Naive B cell (primary cell): ENCODE measurements around the gene KDM5B. TPM values are rescaled to one million over a fixed set of nuclear protein-coding genes. Genes with fewer than 3 reads are reported as not detected.
"Not testable (repeated sequence)": the region's sequence is repeated elsewhere in the genome, so short reads cannot be mapped to it uniquely, and the experiment has no call there.

Experiments used
- ATAC-seq, 2 donors: fragments of 150-1000 bp; cut with Tn5 transposase; 2 replicates each; pipeline ENCODE4 v1.10.0; 2021; ENCODE audit warnings: low read depth in 2 of 2, mild to moderate bottlenecking in 2 of 2, moderate library complexity in 2 of 2
- DNase-seq: peaks from one replicate; pipeline ENCODE4 v3.0.0; 2022
- H3K27ac Mint-ChIP-seq, 6 donors: one replicate each; pipeline ENCODE4 v1.8.0; 2020 to 2022; ENCODE audit warnings: mild to moderate bottlenecking in 6 of 6, mixed read lengths in 6 of 6, moderate library complexity in 5 of 6, inconsistent platforms in 2 of 6
- H3K27me3 Mint-ChIP-seq, 3 donors: one replicate each; pipeline ENCODE4 v1.8.0; 2021 to 2022; ENCODE audit warnings: mixed read lengths in 3 of 3, mild to moderate bottlenecking in 1 of 3
- H3K36me3 Mint-ChIP-seq, 2 donors: one replicate each; pipeline ENCODE4 v1.8.0; 2020 to 2022; ENCODE audit warnings: mixed read lengths in 2 of 2, inconsistent platforms in 1 of 2, mild to moderate bottlenecking in 1 of 2
- H3K4me1 Mint-ChIP-seq, 3 donors: one replicate each; pipeline ENCODE4 v1.8.0; 2020 to 2022; ENCODE audit warnings: mixed read lengths in 3 of 3, inconsistent platforms in 1 of 3, mild to moderate bottlenecking in 1 of 3, moderate library complexity in 1 of 3
- H3K4me3 Mint-ChIP-seq, 8 donors: one replicate each; pipeline ENCODE4 v1.8.0; 2020 to 2022; ENCODE audit warnings: mild to moderate bottlenecking in 8 of 8, mixed read lengths in 8 of 8, moderate library complexity in 8 of 8, inconsistent platforms in 2 of 8
- H3K9me3 Mint-ChIP-seq, 7 donors: one replicate each; pipeline ENCODE4 v1.8.0; 2020 to 2022; ENCODE audit warnings: mixed read lengths in 7 of 7, mild to moderate bottlenecking in 5 of 7, inconsistent platforms in 2 of 7, moderate library complexity in 1 of 7
- polyA plus RNA-seq, 6 donors: library from polyadenylated mRNA; unstranded; fragments of 300-500 nt; fragmentation: Illumina TruSeq; gene quantifications; one replicate each; pipeline ENCODE4 v1.2.3, GENCODE V29; 2021; ENCODE audit warnings: low read depth in 6 of 6

The KDM5B gene
- polyA plus RNA-seq, 6 donors from 2014 or later, result 4.1 to 24.4 (median 17.1) TPM

DNA sequence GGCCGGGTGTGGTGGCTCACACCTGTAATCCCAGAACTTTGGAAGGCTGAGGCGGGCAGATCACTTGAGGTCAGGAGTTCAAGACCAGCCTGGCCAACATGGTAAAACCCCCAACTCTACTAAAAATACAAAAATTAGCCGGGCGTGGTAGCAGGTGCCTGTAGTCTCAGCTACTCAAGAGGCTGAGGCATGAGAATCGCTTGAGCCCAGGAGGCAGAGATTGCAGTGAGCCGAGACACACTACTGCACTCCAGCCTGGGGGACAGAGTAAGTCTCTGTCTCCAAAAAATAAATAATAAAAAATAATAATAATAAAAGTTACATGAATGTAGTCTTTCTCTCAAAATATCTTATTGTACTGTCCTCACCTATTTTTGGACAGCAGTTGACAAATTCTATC, 13.3 kb downstream of the KDM5B start:
- H3K4me3 Mint-ChIP-seq, result peak overlapping the region in 5 of 8 donors; percentile 23 to 80 (median 60)
- H3K4me1 Mint-ChIP-seq, result peaks cover 29 to 59% (median 51%) of the 10 kb centered on the region in 3 donors
- H3K27me3 Mint-ChIP-seq, result not testable (repeated sequence)

GRCh38 chr1:202794051-202794740, 14.0 kb downstream of the KDM5B start:
- Mint-ChIP-seq H3K4me1 (peaks cover 33 to 60% (median 52%) of the 10 kb centered on the region in 3 donors), H3K4me3 (no peak overlapping the region), H3K27me3 (no peaks in the 10 kb centered on the region), H3K36me3 (no peaks in the 10 kb centered on the region), H3K27ac (peak overlapping the region in 3 of 6 donors; percentile 13 to 55 (median 47)), H3K9me3 (no peaks in the 10 kb centered on the region)
- DNase-seq, result no peak
- ATAC-seq, result no peak

More for the DNA sequence above, 13.3 kb downstream of the KDM5B start:
- H3K9me3 Mint-ChIP-seq, H3K36me3 Mint-ChIP-seq, DNase-seq: not testable (repeated sequence)
- peak overlapping the region in 4 of 6 donors; percentile 34 to 94 (median 77) for H3K27ac Mint-ChIP-seq
- peak; percentile 23 to 46 for ATAC-seq

DNA sequence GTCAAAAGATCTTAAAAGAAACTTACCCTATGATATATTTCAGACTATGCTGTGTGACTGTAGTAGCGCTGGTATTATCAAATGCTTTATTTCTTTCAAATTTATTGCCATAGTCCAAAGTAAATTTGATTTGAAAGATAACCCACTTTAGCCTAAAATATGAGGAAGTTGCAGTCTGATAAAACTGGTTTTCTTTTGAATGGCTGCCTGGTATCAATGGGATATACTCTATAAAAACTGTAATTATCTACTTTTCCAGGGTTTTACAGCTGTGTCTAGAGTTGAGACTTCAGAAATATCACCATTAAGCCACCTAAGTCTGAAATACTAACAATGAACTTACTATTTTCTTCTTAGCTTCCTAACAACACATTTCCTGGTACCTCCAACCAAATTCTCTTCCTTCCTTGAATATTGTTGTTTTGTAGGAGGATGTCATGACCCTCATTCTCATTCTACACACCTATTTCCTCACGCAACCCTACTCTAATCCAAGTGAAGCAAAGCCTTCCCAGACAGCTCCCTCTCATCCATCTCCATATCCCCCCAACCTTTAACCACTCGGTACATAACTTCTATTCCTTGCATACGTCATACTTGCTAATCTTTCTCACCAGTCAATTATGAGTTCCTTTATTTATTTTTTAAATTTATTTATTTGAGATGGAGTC, 17.0 kb downstream of the KDM5B start:
- Mint-ChIP-seq H3K4me1 (peaks cover 25 to 47% (median 45%) of the 10 kb centered on the region in 3 donors), H3K27ac (peak overlapping the region in 2 of 6 donors; percentile 3 to 27), H3K9me3 (no peaks in the 10 kb centered on the region), H3K4me3 (no peak overlapping the region), H3K36me3 (no peaks in the 10 kb centered on the region), H3K27me3 (no peaks in the 10 kb centered on the region)
- ATAC-seq, result no peak
- no peak for DNase-seq

DNA sequence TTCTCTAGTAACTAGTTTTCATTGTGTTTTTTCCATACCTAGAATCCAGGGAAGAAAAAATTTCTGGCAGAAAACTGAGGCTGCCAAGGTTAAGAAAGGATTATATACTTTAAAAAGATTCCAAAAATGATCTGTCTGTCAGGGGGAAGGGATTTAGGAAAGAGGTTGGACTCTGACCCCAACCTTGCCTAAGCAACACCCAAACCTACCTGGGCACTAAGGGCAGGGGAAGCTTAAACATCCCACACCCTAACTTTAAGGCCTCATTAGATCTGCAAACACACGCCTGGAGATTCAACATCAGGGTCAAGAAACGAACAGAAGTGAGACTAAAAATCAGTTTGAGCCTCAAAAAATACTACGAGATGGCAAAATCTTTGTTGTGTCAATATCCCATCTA, 19.4 kb downstream of the KDM5B start:
- H3K4me1 Mint-ChIP-seq, result peaks cover 22 to 30% (median 27%) of the 10 kb centered on the region in 3 donors
- H3K27ac Mint-ChIP-seq, result peak overlapping the region in 1 of 6 donors; percentile 83
- ATAC-seq, result no peak
- no peak for DNase-seq
- H3K9me3 Mint-ChIP-seq, result no peaks in the 10 kb centered on the region
- H3K27me3 Mint-ChIP-seq, result no peaks in the 10 kb centered on the region
- H3K36me3 Mint-ChIP-seq, result no peaks in the 10 kb centered on the region
- H3K4me3 Mint-ChIP-seq, result no peak overlapping the region

GRCh38 chr1:202786804-202787203, 21.4 kb downstream of the KDM5B start:
- peaks cover 19 to 45% (median 29%) of the 10 kb centered on the region in 3 donors for H3K4me1 Mint-ChIP-seq
- ATAC-seq (no peak), DNase-seq (no peak)
- H3K36me3 Mint-ChIP-seq, result no peaks in the 10 kb centered on the region
- no peaks in the 10 kb centered on the region for H3K9me3 Mint-ChIP-seq
- no peak overlapping the region for H3K4me3 Mint-ChIP-seq
- no peak overlapping the region for H3K27ac Mint-ChIP-seq
- no peaks in the 10 kb centered on the region for H3K27me3 Mint-ChIP-seq

- no peaks in the 10 kb centered on the region for H3K9me3 Mint-ChIP-seq
- ATAC-seq (no peak), DNase-seq (no peak)
- H3K4me3 Mint-ChIP-seq, result no peak overlapping the region
- H3K27me3 Mint-ChIP-seq, result no peaks in the 10 kb centered on the region
- peaks cover 8 to 35% (median 12%) of the 10 kb centered on the region in 3 donors for H3K4me1 Mint-ChIP-seq
- H3K27ac Mint-ChIP-seq, result peak overlapping the region in 1 of 6 donors; percentile 8
- no peaks in the 10 kb centered on the region for H3K36me3 Mint-ChIP-seq
Measured at GRCh38 chr1:202781180-202781579, 27.0 kb downstream of the KDM5B start.

DNA sequence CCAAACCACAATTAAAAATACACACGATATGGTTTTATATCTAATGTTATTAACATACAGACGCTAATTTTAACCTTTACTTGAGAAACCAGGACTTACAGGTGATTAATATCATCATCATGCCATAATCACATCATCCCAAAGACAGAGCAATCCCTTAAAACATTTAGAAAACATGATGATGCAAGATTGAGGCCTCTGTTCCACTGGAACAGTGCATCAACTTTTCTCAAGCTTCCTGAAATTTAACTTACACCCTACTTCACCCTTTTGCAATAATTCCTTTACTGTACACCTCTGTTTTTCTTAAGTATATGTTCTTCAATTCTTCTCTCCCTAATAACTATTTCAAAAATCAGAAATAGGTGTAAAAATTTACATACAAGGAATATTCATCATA, 38.1 kb downstream of the KDM5B start:
- Mint-ChIP-seq H3K4me1 (no peaks in the 10 kb centered on the region), H3K27ac (peak overlapping the region in 1 of 6 donors; percentile 2), H3K9me3 (no peaks in the 10 kb centered on the region), H3K27me3 (no peaks in the 10 kb centered on the region), H3K4me3 (no peak overlapping the region), H3K36me3 (peaks cover 0 to 21% of the 10 kb centered on the region in 2 donors)
- ATAC-seq (no peak), DNase-seq (no peak)

- Mint-ChIP-seq H3K4me3 (no peak overlapping the region), H3K4me1 (no peaks in the 10 kb centered on the region), H3K36me3 (peaks cover 14 to 25% of the 10 kb centered on the region in 2 donors), H3K27me3 (no peaks in the 10 kb centered on the region), H3K27ac (no peak overlapping the region), H3K9me3 (no peaks in the 10 kb centered on the region)
- DNase-seq, result no peak
- no peak for ATAC-seq
Measured at GRCh38 chr1:202765721-202766120, 42.5 kb downstream of the KDM5B start.

GRCh38 chr1:202762019-202762418, 46.2 kb downstream of the KDM5B start:
- Mint-ChIP-seq H3K27ac (peak overlapping the region in 1 of 6 donors; percentile 3), H3K27me3 (no peaks in the 10 kb centered on the region), H3K9me3 (no peaks in the 10 kb centered on the region), H3K36me3 (peaks cover 14 to 30% of the 10 kb centered on the region in 2 donors), H3K4me1 (no peaks in the 10 kb centered on the region), H3K4me3 (no peak overlapping the region)
- no peak for ATAC-seq
- no peak for DNase-seq

GRCh38 chr1:202760589-202760988, 47.6 kb downstream of the KDM5B start:
- Mint-ChIP-seq H3K27ac (no peak overlapping the region), H3K27me3 (no peaks in the 10 kb centered on the region), H3K4me3 (no peak overlapping the region), H3K4me1 (no peaks in the 10 kb centered on the region), H3K36me3 (peaks cover 17 to 32% of the 10 kb centered on the region in 2 donors), H3K9me3 (no peaks in the 10 kb centered on the region)
- no peak for ATAC-seq
- no peak for DNase-seq

- Mint-ChIP-seq H3K9me3 (no peaks in the 10 kb centered on the region), H3K36me3 (peaks cover 14 to 29% of the 10 kb centered on the region in 2 donors)
Measured at GRCh38 chr1:202756391-202756790, 51.8 kb downstream of the KDM5B start.

DNA sequence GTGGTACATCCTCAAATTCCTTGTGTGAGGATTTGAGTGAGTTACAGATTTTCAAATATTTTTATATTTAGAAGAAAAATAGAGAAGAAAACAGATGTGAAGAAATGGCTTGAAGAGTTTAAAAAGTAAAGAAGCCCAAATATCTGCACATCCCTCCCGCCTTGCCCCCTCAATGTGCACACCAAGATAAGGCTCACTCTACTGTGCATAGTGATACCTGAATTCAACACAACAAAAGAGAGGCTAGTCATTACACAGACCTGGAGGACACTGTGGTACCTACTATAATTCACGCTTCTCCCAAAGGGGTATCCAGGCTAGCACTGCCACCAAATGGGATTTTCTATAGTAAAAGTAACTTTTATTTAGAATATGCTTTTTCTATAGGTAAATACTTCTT, 53.9 kb downstream of the KDM5B start:
- H3K36me3 Mint-ChIP-seq, result peaks cover 14 to 29% of the 10 kb centered on the region in 2 donors
- DNase-seq (no peak), ATAC-seq (no peak)
- no peaks in the 10 kb centered on the region for H3K4me1 Mint-ChIP-seq
- no peaks in the 10 kb centered on the region for H3K9me3 Mint-ChIP-seq
- H3K4me3 Mint-ChIP-seq, result no peak overlapping the region
- no peaks in the 10 kb centered on the region for H3K27me3 Mint-ChIP-seq
- no peak overlapping the region for H3K27ac Mint-ChIP-seq

More at GRCh38 chr1:202756391-202756790, 51.8 kb downstream of the KDM5B start:
- Mint-ChIP-seq H3K4me3 (no peak overlapping the region), H3K27ac (no peak overlapping the region), H3K4me1 (no peaks in the 10 kb centered on the region), H3K27me3 (no peaks in the 10 kb centered on the region)
- ATAC-seq (no peak), DNase-seq (no peak)

DNA sequence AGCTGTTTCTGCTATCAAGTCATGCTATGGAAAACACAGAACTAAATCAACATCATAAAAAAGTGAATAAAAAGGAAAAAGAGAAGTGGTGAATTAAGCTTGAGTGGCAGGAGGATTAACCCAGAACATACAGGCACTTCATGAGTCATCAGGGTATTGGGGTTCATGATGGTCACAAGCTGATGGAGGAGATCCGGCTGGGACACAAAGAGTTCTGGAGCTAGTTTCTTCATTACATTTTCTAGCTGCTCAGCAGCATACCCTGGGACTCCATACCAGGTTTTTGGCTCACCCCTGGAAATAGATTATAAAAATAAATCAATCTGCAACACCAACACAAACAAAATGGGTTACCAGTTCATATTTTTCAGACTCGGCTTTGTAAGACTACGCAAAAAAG, 55.4 kb downstream of the KDM5B start:
- no peak for DNase-seq
- ATAC-seq, result no peak
- H3K9me3 Mint-ChIP-seq, result no peaks in the 10 kb centered on the region
- no peaks in the 10 kb centered on the region for H3K27me3 Mint-ChIP-seq
- no peaks in the 10 kb centered on the region for H3K4me1 Mint-ChIP-seq
- peak overlapping the region in 1 of 6 donors; percentile 84 for H3K27ac Mint-ChIP-seq
- H3K36me3 Mint-ChIP-seq, result peaks cover 14 to 28% of the 10 kb centered on the region in 2 donors
- no peak overlapping the region for H3K4me3 Mint-ChIP-seq

DNA sequence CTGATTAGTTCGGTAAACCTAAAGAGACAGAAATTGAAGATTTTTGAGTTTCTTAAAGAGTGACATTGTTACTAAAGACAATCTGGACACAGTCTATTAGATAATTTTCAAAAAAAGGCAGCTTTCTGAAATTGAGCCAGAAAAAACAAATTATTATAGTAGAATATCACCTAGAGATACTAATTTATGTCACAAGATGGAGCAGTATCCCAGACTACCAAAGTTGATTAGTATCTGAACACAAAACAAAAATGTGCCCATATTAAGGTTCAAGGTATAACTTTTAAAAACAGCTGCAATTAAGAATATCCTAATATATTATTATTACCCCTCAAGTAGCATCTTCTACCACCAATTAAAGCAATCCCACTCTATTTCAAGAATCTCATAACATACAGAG, 57.5 kb downstream of the KDM5B start:
- Mint-ChIP-seq H3K27ac (no peak overlapping the region), H3K27me3 (no peaks in the 10 kb centered on the region), H3K36me3 (peaks cover 19 to 35% of the 10 kb centered on the region in 2 donors), H3K9me3 (no peaks in the 10 kb centered on the region), H3K4me1 (no peaks in the 10 kb centered on the region), H3K4me3 (no peak overlapping the region)
- DNase-seq, result no peak
- ATAC-seq, result no peak
